Progenitor cell of endocrine pancreas (in vitro differentiated cells): ENCODE data around the gene UTS2B. TPM values are rescaled to one million over a fixed set of nuclear protein-coding genes. Genes with fewer than 3 reads are reported as not detected.

Source experiments
- DNase-seq: peaks from one replicate; pipeline ENCODE4 v3.0.0; 2021; ENCODE audit warnings: low spot score; ENCODE audit not compliant: unreplicated experiment
- H3K27ac Mint-ChIP-seq: 2 replicates; pipeline ENCODE4 v1.8.0; 2021; ENCODE audit warnings: mild to moderate bottlenecking, moderate library complexity, mixed read lengths
- H3K27me3 Mint-ChIP-seq: 2 replicates; pipeline ENCODE4 v1.8.0; 2021; ENCODE audit warnings: mixed read lengths
- H3K36me3 Mint-ChIP-seq: 2 replicates; pipeline ENCODE4 v1.8.0; 2022; ENCODE audit warnings: mixed read lengths; ENCODE audit not compliant: insufficient read depth
- H3K4me1 Mint-ChIP-seq: 2 replicates; pipeline ENCODE4 v1.8.0; 2021; ENCODE audit warnings: low read depth, mixed read lengths
- H3K4me3 Mint-ChIP-seq: 2 replicates; pipeline ENCODE4 v1.8.0; 2021; ENCODE audit warnings: low read depth, mild to moderate bottlenecking, moderate library complexity, mixed read lengths
- H3K9me3 Mint-ChIP-seq: 2 replicates; pipeline ENCODE4 v1.8.0; 2021; ENCODE audit warnings: low read depth, mixed read lengths
- CTCF ChIP-seq: fragments of 200-600 bp; sonication (generic); IDR thresholded peaks from one replicate; pipeline ENCODE4 v1.5.0; 2021; ENCODE audit warnings: antibody characterized with exemption, mild to moderate bottlenecking; ENCODE audit not compliant: unreplicated experiment
- total RNA-seq: library from RNA; stranded (reverse); gene quantifications from 2 replicates; pipeline ENCODE4 v1.2.1, GENCODE V29; 2021

Gene UTS2B
- total RNA-seq, 1 donor from 2014 or later, result 0.62 TPM

- no peak for DNase-seq
- no peak for TF ChIP-seq CTCF
- no peaks in the 10 kb centered on the region for H3K27me3 Mint-ChIP-seq
- H3K9me3 Mint-ChIP-seq, result no peaks in the 10 kb centered on the region
- peaks cover 9% of the 10 kb centered on the region for H3K4me1 Mint-ChIP-seq
- H3K36me3 Mint-ChIP-seq, result peaks cover 25% of the 10 kb centered on the region
- H3K4me3 Mint-ChIP-seq, result no peak overlapping the region
- no peak overlapping the region for H3K27ac Mint-ChIP-seq
Observed at GRCh38 chr3:191358929-191359328, 28.6 kb upstream of the UTS2B start.

- no peaks in the 10 kb centered on the region for H3K9me3 Mint-ChIP-seq
- H3K27me3 Mint-ChIP-seq, result no peaks in the 10 kb centered on the region
- no peak for TF ChIP-seq CTCF
- peaks cover 11% of the 10 kb centered on the region for H3K4me1 Mint-ChIP-seq
- no peak for DNase-seq
- H3K36me3 Mint-ChIP-seq, result peaks cover 20% of the 10 kb centered on the region
- no peak overlapping the region for H3K27ac Mint-ChIP-seq
- no peak overlapping the region for H3K4me3 Mint-ChIP-seq
Observed at GRCh38 chr3:191357909-191358308, 27.6 kb upstream of the UTS2B start.

- H3K4me3 Mint-ChIP-seq, result no peak overlapping the region
- TF ChIP-seq CTCF, result no peak
- H3K4me1 Mint-ChIP-seq, result peaks cover 11% of the 10 kb centered on the region
- H3K27ac Mint-ChIP-seq, result no peak overlapping the region
- H3K9me3 Mint-ChIP-seq, result no peaks in the 10 kb centered on the region
- DNase-seq, result no peak
- H3K36me3 Mint-ChIP-seq, result peaks cover 18% of the 10 kb centered on the region
- no peaks in the 10 kb centered on the region for H3K27me3 Mint-ChIP-seq
Observed at GRCh38 chr3:191356631-191357439, 26.5 kb upstream of the UTS2B start.

- Mint-ChIP-seq H3K4me3 (no peak overlapping the region), H3K9me3 (no peaks in the 10 kb centered on the region)
Observed at GRCh38 chr3:191355406-191355805, 25.1 kb upstream of the UTS2B start.

More at GRCh38 chr3:191355406-191355805, 25.1 kb upstream of the UTS2B start:
- Mint-ChIP-seq H3K36me3 (peaks cover 10% of the 10 kb centered on the region), H3K4me1 (peaks cover 20% of the 10 kb centered on the region), H3K27ac (no peak overlapping the region), H3K27me3 (no peaks in the 10 kb centered on the region)
- TF ChIP-seq CTCF, result no peak
- no peak for DNase-seq
